Stimulated activated CD4-positive, alpha-beta T cell treated with anti-CD3 and anti-CD28 coated beads, TNF-alpha, amount 100 ng/mL, for 24 hours (primary cell): ENCODE results near the gene MSMP.

ENCODE experiments used
- DNase-seq, 3 experiments: peaks; one replicate each; pipeline ENCODE4 v3.0.0-alpha.2; 2020; ENCODE audit warnings: low read depth in 3 of 3

The MSMP gene

DNA sequence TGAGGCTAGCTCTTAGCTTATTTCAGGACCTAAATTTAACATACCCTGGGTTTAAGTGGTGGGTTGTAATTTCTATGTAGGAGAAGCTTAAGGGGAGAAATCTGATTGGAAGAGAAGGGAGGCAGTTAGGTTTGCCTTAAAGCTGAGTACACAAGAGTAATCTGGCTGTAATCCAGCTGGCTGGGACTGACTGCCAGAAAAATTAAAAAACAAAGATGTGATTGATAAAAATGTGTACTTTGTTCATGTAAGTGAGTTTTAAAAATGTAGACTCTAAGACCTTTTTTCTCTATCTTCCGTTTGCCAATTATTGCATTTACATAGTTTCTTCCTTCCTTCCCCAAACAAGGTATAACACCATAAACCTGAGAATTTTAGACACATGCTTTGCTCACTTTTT is 17.5 kb upstream of the MSMP start:
- DNase-seq = no peak

DNA sequence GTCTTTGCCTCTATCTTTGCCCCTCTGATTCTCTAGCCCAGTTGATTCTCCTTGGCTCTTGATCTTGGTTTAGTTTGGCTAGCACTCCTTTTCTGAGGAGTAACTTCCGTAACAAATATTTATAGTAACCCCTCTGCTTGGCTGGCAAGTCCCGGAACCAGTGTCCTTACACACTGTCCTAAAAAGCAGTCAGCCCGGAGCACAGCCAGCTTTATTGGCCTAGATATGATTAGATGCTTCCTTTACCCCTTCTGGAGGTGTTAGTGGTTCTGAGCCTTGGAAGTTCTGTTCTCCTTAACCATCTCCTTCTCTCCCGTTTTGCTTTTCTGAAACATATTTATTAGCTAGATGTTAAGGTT is 17.0 kb upstream of the MSMP start:
- no peak for DNase-seq

DNA sequence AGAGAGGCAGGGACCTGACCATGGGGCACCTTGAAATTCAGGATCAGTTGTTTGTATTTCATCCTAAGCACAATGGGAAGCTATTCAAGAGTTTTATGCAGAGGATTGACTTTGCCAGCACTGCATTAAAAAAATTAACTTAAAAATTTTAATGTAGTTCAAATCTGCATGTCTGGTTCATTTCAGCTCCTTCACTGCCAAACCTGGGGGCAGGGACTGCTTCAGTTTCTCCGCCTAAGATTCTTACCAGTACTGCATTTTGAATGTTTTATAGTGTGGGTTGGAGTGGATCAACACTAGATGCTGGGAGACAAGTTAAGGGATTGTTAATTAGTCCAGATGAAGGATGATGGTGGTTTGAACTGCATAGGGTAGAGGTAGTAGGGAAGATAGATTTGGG is 15.7 kb upstream of the MSMP start:
- no peak for DNase-seq

DNA sequence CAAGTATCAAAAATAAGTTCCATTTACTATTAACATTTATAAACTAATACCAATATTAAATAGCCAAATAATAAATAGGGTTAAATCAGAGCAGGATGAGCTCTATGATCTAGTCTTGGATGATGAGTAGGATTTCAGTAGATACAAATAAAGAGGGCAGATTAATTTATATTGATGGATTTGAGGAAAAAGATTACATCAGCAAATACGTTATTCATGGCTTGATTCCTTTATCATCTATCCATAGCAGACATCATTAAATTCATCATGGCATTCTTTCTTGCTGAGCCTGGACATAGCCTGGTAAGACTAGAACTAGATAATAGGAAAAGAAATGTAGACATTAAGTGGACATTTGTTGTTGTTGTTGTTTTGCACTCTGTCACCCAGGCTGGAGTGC is 13.4 kb upstream of the MSMP start:
- DNase-seq = no peak

DNA sequence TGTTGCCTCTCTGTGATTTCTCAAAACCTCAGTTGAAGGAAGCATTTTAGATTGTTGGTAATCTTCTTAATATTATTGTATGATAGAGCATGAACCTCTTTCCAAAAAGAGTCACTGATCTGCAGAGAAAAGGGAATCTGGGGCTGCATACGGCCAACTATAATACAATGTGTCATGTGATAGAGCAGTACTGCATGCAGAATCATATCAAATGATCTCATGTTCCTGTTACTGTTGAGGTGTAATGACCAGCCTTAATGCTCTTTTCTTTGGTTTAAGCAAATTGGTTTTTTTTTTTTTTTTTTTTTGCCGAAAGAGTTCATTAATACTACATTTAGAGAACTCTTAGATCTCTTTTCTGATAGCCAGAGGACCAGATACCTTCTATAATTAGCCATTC is 12.9 kb upstream of the MSMP start:
- no peak for DNase-seq

DNA sequence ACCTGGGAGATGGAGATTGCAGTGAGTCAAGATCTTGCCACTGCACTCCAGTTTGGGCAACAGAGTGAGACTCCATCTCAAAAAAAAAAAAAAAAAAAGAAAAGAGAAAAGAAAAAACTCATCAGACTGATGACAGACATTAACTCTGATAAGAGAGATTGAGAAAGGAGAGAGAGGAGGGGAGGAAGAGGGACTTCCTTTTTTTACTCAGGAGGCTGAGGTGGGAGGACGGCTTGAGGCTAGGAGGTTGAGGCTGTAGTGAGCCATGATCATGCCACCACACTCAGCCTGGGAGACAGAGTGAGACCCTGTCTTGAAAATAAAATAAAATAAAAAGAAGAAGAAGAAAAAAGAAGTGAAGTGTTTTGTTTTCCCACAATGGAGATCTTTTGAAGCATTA is 9.7 kb upstream of the MSMP start:
- DNase-seq = no peak

DNA sequence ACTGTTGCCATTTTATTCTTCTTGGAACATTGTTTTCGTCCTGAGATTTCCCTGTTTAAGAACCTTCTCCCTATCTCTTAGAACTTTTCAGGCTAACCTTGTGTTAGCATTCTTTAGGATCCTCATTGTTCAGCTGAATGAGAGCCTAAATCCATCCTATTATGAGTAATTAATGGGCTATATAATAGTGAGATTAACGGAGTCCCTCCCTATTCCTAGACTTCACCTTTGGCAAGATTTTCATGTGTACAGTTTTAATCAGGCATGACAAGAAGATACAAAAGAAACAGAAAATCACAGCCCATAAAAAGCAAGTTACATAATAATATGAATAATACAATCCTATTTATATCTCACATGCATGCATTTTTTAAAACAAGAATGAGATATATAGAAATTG is 9.1 kb upstream of the MSMP start:
- no peak for DNase-seq

DNA sequence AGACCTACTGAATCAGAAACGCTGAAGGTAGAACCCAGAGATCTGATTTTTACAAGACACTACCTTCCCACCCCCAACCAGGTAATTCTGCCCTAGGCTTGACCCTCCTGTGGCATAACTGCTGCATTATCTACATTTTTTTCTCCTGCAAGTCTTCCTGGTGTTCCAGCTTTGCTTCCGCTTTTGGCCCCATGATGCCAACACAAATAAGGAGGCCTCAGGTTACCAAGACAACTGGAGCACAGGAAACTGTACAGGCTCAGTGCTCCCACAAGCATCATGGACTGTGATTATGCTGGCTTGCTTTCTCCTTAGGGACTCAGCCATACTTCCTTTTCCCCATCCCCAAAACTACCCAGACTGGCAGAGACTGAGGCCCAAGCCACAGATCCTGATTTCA is 6.6 kb upstream of the MSMP start:
- no peak for DNase-seq

DNA sequence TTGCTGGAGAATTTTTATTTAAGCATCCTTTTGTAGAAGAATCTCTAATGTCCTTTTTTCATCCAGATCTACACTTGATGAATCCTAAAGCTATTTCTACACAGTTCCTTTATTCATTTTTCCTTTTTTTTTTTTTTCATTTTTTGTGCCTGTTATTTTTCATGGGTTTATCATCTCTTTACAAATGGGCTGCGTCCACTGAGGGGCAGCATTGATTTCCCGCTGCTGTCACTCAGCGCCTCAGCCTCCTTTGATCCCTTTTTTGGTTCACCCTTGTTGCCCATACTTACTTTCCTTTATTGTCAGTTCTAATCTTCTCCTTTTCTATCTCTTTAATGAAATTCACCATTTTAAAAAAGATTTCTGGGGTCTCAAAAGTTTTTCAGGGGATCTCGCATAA is 5.7 kb upstream of the MSMP start:
- DNase-seq = no peak

DNA sequence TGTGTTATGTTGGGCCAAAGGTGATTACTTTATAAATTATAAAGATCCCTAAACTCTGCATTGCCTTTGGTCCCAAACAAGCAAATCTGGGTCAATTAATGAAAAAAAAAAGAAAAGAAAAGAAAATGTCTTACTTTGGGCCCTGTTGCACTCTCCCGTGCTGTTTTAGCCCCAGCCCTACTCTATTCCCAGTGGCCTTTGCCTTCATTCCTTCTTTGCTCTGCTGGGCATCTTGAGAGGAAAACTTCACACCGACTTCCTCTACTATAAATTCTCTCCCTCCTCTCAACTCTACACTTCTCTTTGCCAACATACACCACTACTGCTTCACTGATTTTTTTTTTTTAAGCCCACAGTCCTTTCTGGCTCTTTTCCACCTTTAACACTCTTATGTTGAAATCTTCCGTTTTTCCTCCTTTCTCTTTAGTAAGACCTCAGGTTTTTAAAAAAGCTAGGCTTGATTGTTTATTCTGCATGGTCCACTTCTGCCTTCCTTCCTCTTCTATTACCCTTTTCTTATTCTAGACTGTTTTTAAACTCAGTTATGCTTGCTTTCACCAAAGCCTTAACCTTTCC is 4.5 kb upstream of the MSMP start:
- DNase-seq = no peak

DNA sequence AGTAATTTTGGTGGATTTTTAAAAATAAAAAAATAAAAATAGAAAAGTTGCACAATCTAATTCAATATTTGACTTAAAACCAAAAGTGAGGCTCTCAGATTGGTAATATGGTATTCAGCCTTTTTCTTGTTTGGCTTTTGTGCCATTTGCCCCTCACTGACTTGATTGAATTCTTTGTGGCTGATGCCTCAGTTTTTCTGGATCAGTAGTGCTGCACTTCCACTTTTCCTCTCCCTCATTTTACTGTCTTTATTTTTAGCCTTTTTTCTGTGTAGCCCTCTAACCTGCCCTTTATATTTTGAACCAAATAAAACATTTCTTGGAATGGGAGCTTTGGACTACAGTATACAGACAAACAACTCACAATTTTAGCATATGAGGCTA is 3.8 kb upstream of the MSMP start:
- DNase-seq = no peak

DNA sequence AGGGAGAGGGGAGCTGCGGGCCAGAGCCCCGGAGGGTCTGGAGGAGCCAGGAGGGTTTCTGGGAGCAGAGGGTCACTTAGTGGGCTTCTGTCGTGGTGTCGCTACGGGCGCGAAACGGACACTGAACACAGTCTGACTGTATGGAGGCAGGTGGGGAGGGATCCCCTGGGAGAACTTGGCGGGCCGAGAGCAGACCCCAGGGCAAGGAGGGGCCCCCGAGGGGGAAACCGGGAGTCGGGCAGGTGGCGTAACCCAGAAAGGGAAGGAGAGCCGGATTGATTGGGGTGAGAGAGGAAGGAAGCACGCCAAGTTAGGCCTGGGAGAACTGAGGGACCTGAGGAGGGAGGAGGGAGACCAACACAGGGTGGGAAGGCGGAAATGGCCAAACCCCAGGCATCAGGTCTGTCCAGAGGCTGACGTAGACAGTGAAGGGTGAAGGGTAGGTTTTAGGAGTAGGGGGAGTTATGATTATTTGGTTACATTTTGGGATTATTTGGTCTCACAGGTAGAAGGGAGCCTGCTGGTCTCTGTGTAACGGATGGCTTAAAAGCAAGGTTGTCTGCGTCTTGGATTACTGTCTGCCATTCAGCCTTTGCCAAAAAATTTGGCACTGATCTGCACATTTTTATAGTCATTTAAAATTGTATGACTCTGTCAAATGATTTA is 3.3 kb upstream of the MSMP start:
- DNase-seq = peak in 1 of 3 experiments; percentile 21

DNA sequence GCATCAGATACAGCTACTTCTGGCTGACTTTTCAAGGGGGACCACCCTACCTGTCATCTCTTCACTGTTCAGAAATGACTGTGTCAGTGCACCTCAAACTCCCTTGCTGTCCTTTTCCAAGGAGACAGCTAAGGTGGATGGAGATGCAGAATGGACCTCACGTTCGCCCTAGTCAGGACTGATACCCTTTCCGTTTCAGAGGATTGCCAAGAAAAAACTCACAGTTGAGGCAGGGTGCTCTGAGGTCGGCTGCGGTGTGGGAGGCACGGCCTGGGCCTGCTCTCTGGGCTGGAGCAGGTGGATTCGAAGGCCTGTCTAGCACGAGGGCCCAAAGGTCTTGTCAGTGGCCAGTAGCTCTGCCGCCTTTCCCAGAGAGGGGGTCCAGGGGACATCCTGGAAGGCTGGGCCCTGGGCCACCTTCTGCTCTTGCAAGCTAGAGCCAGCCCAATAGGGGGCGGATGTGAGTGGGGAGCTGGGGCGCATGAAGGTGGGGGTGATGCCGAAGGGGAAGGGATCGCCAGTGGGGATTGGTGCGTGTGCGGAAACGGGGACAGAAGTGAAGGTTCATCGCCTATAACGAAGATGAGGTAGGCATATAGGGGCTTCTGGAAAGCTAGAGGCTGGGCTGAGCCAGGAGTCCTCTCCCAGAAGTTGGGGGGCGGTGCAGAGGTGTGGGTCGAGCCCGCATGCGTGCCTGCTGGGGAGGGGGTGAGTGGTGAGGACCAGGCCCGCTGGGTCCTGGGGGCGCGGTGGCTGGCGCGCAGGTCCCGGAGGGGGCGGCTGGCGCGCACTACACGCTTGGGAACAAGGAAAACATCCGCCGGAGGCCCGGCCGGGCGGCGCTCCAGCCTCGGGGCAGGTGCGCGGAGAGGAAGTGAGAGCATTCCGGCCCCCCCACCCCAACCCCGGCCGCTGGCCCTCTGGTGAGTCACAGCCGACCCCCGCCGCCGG is 2.5 kb upstream of the MSMP start:
- peak; percentile 60 to 83 (median 61) for DNase-seq

DNA sequence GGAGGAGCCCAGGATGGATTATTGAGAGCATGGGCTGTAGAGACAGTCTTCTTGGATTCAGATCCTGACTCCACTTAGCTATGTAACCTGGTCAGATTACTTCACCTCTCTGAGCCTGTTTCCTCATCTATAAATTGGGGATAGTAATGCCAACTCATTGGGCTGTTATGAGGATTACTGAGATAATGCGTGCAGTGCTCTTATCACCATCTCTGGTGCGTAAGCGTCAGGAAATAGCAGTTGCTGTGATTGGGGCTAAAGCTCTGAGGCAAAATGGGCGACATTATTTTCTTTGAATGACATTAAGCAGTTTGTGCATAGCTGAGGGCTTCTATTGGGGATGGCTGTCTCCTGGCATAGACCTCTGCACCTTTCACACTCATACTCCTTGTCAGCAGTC is 995 bp upstream of the MSMP start:
- DNase-seq = no peak

DNA sequence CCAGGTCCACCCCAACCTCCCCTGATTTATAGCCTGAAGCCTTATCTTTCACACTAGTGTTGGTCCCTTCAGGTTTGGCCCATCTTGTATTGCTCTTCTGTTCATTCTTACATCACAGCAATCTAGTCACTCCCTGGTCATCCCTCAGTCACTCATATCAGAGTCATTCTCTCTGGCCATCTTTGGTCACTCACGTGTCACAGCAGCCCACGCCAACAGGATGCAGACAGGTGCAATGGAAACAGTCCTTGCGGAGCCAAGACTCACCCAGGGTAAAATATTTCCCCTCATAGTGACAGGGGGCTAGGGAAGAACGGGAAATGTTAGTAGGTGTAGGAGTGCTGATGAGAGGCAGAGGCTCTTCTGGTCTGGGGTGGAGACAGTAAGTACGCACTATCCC is 610 bp downstream of the MSMP start:
- no peak for DNase-seq

DNA sequence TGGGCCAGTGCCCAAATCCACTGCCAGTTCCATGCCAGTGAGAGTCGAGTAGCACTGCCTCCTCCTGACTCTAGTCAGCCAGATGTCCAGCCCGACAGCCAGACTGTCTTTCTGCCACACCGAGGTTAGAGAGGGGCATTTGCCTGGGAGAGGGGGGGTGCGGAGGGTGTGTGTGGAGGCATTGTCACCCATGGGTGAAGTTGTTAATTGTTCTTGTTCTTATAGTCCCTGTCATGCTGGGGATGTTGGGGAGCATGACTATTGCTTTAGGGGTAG is 3.9 kb downstream of the MSMP start:
- no peak for DNase-seq

DNA sequence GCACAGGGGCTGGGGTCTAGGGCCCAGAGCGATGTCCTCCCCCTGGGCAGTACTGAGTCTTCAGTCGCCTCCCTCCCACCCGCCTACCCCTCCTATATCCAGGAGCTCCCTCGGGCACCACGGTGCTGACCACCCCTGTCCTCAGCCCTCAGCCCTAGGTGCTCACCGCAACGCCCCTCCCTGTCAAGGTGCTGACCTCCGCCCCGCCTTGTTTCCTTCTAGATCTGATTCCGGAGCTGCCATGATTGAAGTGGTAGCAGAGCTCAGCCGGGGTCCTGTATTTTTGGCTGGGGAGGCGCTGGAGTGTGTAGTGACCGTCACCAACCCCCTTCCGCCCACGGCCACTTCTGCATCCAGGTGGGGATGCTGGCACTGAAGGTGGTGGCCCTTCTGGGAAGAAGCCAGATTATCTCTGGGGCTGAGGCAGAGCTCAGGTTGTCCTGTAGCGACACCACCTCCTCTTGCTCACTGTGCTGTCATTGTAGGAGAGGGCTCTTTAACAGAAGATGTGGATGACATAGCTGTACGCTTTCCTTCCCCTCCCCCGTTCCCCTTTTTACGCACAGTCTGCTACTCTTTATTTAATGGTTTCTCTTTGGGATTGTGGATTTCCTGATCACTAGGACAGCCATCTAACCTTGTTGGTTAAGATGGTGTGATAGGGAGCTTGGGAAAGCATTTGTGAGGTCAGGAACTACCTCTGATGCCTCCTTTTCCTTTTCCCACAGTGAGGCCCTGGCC is 4.4 kb downstream of the MSMP start:
- DNase-seq = peak in 1 of 3 experiments; percentile 38

DNA sequence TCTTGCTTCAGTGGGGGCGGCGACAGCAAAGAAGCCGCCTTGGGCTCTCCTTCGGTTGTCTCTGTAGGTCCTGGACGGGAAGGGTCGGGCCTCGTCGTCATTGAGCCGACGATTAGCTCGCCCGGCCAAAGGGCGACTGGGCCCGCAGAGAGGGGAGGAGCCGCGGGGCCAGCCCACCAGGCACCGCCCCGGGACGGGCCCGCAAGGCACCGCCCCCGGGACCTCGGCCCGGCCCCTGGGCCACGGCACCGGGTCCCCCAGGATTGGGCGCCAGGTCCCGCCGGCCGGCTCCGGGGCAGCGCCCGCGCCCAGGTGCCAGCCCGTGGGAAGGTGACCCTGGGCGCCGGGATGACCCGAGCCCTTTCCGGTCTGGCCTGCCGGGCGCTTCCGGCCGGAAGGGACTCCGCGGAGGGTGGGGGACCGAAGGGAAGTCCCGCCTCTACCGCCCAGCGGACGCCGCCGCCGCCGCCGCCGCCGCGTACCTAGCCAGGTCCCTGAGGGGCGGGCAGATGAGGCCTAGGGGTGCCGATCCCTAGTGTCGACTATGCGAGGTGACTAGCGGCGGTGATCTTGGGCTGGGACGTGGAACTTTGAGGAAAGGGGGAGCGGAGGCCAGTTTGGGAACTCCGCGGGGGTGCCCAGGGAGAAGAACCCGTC is 5.1 kb downstream of the MSMP start, which contains the start of the genes GBA2 and RGP1:
TSS of gene GBA2 (minus strand) at position 371 of the 657 bp plus-strand sequence. CDS start 524 bp downstream, outside the sequence.
TSS of gene RGP1 (plus strand) at position 430 of the 657 bp plus-strand sequence. CDS start 469 bp downstream, outside the sequence.
- peak in 1 of 3 experiments; percentile 69 for DNase-seq

DNA sequence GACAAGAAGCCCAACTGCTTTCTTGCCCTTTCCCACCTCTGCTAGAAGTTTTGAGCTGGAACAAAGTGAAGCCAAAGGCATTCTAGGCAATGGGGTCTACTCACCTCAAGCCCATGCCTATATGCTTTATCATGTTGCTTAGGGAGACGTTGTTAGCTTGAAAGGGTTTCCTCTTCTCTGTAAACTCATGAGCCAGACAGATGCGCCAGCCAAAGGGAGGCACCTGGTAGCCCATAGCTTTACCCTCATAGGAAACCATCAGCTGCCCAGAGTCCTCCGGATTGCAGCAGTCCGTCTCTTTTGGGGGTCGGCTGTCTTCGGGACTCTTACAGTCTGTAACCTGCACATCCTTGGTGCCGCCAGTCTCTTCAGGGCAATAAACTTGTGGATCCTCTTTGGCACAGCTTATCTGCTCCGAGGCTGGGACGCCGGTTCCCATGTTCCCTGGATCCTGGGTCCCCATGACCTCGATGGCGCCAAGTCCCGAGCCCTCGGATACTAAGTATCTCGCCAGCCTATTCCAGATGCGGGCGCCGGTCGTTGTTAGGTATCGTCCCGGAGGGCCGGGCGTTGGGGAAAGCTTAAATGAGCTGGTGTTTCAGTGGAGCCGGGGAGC is 5.7 kb downstream of the MSMP start:
- DNase-seq = no peak

DNA sequence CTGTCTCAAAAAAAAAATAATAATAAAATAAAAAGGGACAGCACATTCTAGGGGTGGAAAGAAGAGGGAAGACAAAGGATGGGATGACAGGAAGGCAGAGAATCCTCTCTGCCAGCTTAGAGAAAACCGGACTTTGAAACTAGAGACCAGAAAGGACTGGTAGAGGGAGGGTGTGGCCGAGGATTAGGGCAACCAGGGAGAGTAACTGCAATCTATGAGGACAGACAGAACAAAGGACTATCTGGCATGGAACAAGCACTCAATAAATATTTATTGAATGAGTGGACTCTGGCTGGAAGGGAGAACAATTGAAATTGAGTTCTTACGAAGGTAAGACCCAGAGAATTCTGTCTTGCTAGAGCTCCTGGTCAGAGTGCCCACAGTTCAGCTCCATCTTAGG is 7.5 kb downstream of the MSMP start:
- DNase-seq = no peak

DNA sequence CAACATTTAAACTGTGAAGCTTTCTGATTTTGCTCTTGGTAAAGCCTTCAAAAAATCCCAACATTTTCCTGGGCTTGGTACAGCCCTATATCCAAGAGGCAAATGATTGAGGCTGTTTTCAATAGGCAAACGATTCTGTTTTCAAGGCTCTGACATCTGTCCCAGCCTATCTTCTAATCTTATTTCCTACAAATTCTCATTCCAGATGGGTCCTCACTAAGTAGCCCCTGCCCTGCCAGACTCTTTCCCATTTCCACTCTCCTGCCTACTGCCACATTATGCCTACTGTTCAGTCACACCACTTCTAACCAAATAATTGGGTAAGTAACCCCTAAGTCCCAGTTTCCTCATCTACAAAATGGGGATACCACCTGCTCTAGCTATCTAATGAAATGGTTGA is 8.5 kb downstream of the MSMP start:
- DNase-seq = no peak
